ENCODE measurements around the gene ZNF773.
"Not testable (repeated sequence)": the region's sequence is repeated elsewhere in the genome, so short reads cannot be mapped to it uniquely, and the experiment has no call there.

ZNF773 gene

GRCh38 chr19:57499680-57500395 is at the start of gene ZNF773:
TSS of gene ZNF773 (plus strand) at chr19:57499938. CDS start at chr19:57500081, 143 bp downstream.
- peak; percentile 93 for DNase-seq (ENCODE audit: low read depth)

- no peak for DNase-seq (ENCODE audit: low read depth)
Measured at GRCh38 chr19:57452307-57452706, 47.4 kb upstream of the ZNF773 start.

DNA sequence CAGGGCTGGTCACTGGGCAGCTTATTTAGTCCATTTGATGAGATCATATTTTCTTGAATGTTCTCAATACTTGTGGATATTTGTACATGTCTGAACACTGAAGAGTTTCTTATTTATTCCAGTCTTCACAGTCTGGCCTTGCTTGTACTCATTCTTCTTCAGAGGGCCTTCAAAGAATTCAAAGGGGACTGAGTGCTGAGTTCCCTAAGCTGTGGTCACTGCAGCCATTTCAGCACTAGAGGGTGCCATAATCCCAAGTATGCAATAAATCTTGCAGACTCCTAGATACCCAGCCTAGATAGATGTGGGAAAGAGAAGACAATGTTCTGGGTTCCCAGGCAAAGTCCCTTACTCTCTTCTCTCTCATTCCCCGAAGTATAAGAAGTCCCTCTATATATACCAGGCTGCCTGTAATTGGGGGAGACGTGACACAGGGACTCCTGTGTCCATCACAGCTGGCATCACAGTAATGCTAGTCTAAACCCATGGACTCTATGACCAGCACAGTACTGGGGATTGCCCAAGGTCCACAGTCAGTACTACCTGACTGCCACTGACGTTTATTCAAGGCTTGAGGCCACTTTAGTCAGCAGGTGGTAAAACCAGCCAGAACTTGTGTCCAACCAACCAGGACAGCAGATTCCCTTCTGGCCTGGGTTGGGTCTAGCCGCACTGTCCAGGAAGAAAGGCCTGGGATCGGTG is 33.9 kb upstream of the ZNF773 start:
- no peak for DNase-seq (ENCODE audit: low read depth)

- no peak for DNase-seq (ENCODE audit: low read depth)
Measured at GRCh38 chr19:57466489-57466888, 33.2 kb upstream of the ZNF773 start.

DNA sequence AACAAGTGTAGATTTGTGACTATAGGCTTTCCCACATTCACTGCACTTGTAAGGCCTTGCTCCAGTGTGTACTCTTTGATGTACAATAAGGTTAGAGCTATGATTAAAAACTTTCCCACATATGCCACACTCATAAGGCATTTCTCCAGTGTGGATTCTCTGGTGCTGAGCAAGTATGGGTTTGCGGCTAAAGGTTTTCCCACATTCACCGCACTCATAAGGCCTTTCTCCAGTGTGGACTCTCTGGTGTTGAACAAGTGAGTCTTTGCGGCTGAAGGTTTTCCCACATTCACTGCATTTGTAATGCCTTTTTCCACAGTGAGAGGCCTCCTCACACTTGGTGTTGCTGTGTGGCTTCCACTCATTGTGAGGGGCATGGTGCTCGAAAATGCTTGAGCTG is 26.1 kb upstream of the ZNF773 start:
- DNase-seq (ENCODE audit: low read depth) = no peak

DNA sequence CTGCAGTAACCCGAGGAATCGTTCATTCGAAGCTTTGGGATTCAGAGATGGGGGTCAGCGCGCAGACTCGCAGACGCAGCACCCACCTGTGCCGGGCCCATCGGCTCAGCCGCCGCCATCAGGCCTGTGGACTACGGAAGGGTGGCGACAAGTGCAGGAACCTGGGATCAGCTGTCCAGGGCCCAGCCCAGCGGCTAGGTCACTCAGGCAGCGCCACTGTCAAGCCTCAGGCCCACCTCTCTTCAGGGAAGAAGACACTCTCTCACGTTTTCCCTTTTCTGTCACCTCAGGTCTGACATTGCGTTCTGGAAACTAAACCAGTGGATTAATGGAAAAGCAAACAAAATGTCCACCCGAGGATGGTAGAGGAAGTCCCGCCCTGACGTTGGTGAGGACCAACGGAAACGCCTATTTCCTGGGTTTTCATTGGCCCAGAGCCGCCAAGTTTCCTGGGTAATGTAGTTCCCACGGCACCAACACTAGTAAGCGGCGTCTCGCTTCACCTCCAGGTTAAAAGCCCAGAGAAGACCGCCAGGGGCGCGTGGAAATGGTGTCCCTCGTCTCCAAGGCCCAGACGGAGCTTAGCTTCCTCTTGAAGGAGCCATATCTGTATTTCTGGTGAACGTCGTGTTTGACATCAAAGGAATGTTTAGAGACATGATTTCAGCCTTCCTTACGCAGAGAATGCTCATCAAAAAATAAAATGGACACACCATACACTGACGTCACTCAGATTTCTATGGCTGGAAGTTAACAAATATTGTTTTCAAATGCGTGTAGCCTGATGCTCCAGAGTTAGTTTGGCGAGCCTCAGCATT is 22.3 kb upstream of the ZNF773 start, which contains the start of gene ZNF772:
Gene ZNF772, minus strand, starts transcription at position 376 of the 818 bp plus-strand sequence. Its CDS starts 257 bp downstream, at position 119.
- DNase-seq (ENCODE audit: low read depth) = peak; percentile 69

DNA sequence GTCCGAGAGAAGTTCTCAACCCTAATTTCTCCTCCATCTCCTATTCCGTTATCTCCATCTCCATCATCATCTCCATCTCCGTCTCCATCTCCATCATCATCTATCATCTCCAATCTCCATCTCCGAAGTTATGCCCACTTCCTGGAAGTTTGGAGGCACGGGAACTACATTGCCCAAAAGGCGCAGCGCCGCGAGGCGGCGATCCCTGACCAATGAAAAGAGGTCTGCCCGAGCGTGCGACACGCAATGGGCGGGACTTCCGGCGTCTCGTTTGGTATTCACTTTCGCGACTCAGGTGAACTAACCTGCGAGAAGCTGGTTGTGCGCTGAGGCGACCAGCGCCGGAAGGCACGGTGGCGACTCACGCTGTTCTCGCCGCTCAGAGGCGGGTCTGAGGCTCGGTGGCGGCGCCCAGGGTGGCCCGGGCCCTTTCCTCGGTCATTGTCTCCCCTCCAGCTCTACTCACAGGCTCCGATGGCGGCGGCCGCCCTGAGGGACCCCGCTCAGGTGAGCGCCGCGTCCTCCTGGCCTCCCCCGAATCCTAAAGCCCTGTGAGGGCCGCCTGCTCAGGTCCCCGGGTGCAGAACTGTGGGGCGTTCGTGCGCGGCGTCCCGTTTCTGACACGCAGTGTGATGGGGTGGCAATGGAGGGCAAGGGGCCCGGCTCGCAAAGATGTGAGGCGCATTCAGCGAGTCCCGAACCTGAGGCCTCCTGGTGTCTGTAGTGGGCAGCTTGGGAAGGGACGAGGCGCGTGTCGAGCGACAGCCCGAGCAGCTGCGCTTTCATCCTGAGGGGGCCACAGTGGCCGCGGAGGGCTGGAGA is 12.1 kb upstream of the ZNF773 start, which contains the start of gene ZNF419:
Gene ZNF419, plus strand, starts transcription at position 274 of the 822 bp plus-strand sequence. Its CDS starts 201 bp downstream, at position 475.
- DNase-seq (ENCODE audit: low read depth) = peak; percentile 86

GRCh38 chr19:57488299-57488644 is 11.5 kb upstream of the ZNF773 start:
- not testable (repeated sequence) for DNase-seq (ENCODE audit: low read depth)

GRCh38 chr19:57499332-57499679 is 432 bp upstream of the ZNF773 start:
- not testable (repeated sequence) for DNase-seq (ENCODE audit: low read depth)

GRCh38 chr19:57500400-57500799 is 662 bp downstream of the ZNF773 start:
- DNase-seq (ENCODE audit: low read depth) = not testable (repeated sequence)

DNA sequence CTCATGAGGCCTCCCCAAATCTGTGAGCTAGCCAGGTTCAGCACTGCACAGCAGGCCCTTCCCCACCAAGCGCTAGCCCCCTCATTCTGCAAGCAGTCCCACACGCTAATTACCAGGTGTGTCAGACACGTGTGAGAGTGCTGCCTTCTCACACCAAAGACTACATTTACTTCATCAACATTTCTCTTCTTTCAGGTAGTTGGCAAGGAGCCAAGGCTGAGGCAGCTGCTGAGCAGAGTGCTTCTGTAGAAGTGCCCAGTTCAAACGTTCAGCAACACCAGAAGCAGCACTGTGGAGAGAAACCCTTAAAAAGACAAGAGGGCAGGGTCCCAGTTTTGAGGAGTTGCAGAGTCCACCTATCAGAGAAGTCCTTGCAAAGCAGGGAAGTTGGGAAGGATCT is 6.4 kb downstream of the ZNF773 start:
- DNase-seq (ENCODE audit: low read depth) = no peak

- no peak for DNase-seq (ENCODE audit: low read depth)
Measured at GRCh38 chr19:57511484-57511883, 11.7 kb downstream of the ZNF773 start.

DNA sequence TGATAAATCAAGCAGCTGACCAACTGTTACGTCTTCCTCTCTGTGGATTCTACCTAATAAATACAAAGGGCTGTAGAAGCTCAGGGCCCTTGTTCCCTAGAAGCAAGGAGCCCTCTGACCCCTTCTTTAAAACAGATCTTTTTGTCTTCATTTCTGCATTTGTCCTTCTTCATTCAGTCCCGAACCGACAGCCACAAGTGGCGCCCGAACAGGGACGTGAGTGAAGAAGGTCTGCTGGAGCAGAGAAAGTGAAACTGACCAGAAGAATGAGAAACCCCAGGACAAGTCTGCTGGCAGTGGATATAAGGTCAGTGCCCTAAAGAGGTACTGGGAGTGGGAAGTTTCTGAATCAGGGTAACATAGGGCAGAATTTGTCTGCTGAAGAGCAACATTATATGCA is 13.1 kb downstream of the ZNF773 start:
- DNase-seq (ENCODE audit: low read depth) = no peak

DNA sequence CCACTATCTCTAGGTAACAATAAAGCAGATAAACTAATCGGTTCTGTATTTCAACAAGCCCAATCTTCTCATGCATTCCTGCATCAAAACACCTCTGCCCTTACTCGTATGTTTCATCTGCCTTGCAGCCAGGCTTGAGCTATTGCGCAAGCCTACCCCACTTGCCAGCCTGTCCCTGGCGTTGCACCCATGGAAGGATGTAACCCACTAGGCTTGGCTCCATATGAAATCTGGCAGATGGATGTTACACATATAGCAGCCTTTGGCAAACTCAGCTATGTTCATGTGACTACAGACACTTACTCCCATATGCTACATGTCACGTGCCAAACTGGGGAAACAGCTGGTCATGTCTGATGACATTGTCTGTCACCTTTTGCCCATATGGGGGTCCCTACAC is 15.5 kb downstream of the ZNF773 start:
- DNase-seq (ENCODE audit: low read depth) = no peak

GRCh38 chr19:57518021-57518420 is 18.3 kb downstream of the ZNF773 start:
- DNase-seq (ENCODE audit: low read depth) = not testable (repeated sequence)

DNA sequence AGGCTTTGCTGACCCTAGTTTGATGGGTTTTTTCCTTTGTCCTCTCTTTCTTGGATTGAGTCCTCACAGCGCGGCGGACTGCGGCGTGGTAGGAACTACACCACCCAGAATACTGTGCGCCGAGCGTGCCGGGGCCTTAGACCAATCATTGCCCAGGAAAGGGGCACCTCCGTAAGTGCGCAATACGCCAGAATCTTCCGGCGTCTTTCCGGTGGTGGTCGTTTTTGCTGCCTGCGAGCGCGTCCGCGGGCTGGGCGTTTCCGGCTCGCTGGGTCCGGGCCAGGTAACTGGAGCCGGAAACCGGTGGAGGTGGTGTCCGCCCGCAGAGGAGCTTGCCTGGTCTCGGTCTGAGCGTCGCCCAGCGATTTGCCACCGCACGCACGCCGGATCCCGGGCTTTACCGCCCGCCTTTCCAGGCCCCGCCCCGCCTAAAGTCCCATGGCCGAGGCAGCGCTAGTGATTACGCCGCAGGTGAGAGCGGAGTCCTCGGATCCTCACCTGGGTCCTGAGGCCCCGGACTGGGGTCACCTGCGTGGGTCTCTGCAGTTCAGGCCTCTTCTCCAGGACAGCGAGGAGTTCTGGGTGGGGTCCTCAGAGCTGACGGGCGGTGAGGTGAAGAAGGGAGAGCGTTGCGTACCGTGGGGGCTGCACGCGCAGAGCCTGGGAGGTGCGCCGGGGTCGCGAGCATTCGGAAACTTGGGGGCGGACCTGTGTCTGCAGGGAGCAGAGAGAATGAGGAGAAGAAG is 27.6 kb downstream of the ZNF773 start, which contains the start of gene ZNF549:
Gene ZNF549, plus strand, starts transcription at position 221 of the 746 bp plus-strand sequence. Its CDS starts 218 bp downstream, at position 439.
- peak; percentile 78 for DNase-seq (ENCODE audit: low read depth)

- DNase-seq (ENCODE audit: low read depth) = no peak
Measured at GRCh38 chr19:57537953-57538547, 38.3 kb downstream of the ZNF773 start.

DNA sequence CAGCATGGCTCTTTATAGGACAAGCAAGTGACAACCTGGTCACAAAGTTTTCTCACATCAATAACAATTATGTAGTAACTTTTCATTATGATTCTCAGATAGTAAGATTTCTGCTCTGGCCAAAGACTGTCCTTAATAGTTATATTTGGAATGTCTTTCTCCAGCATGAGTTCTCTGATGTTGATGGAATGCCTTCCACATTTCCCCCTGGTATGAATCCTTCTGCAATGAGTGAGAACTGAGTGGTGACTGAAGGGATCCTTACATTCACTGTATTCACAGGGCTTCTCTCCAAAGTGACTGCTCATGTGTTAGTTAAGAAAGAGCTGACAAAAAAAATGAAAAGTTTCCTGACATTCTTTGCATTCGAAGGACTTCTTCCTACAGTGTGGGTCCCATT is 46.8 kb downstream of the ZNF773 start:
- no peak for DNase-seq (ENCODE audit: low read depth)

GRCh38 chr19:57552432-57552831 is 52.7 kb downstream of the ZNF773 start:
- no peak for DNase-seq (ENCODE audit: low read depth)

- no peak for DNase-seq (ENCODE audit: low read depth)
Measured at GRCh38 chr19:57557659-57558058, 57.9 kb downstream of the ZNF773 start.

Measured in stimulated activated CD8-positive, alpha-beta memory T cell treated with anti-CD3 and anti-CD28 coated beads, Interleukin-12 subunit alpha, Interleukin-12 subunit beta, amount 100 ng/mL, for 4 hours (primary cell).